Muscle of leg (tissue), 11 donors: ENCODE results near the gene LRRC4C. TPM values are rescaled to one million over a fixed set of nuclear protein-coding genes. Genes with fewer than 3 reads are reported as not detected.

Experiments
- DNase-seq: peaks from one replicate; pipeline ENCODE4 v3.0.0; 2013
- H3K27ac ChIP-seq: one replicate; pipeline ENCODE4 v1.5.1; 2013; ENCODE audit warnings: mild to moderate bottlenecking, low read length, control low read depth
- H3K27me3 ChIP-seq: one replicate; pipeline ENCODE4 v1.6.1; 2013; ENCODE audit warnings: low read length; ENCODE audit not compliant: control insufficient read depth, insufficient read depth
- H3K36me3 ChIP-seq: one replicate; pipeline ENCODE4 v1.6.1; 2013; ENCODE audit warnings: low read length; ENCODE audit not compliant: control insufficient read depth, insufficient read depth
- H3K4me1 ChIP-seq: one replicate; pipeline ENCODE4 v1.6.1; 2013; ENCODE audit warnings: low read length; ENCODE audit not compliant: control insufficient read depth, insufficient read depth
- H3K4me3 ChIP-seq: one replicate; pipeline ENCODE4 v1.5.1; 2013; ENCODE audit warnings: low read length, control low read depth
- H3K9me3 ChIP-seq: replicated peaks from 2 replicates; pipeline ENCODE4 v1.6.1; 2013; ENCODE audit warnings: low read depth, low read length; ENCODE audit not compliant: control insufficient read depth
- WGBS: methylation state at CpG from one replicate; pipeline ENCODE4 v1.1.5; 2013; ENCODE audit warnings: missing lambda C conversion rate; ENCODE audit not compliant: insufficient coverage; 5-methylcytosine and 5-hydroxymethylcytosine counted together
- polyA plus RNA-seq, 8 donors: library from polyadenylated mRNA; unstranded; fragments of 120-200 nt; gene quantifications; one replicate each; pipeline versions ENCODE4 v1.2.1 to v1.2.3, GENCODE V29; 2013; ENCODE audit warnings: inconsistent platforms in 1 of 8, low replicate concordance in 1 of 8; ENCODE audit not compliant: insufficient read length in 8 of 8, insufficient read depth in 1 of 8
- total RNA-seq: library from RNA; stranded (reverse); fragments of 120-200 nt; gene quantifications from one replicate; pipeline ENCODE4 v1.2.4, GENCODE V29; 2013

Gene LRRC4C
- total and polyA plus RNA-seq, 9 donors: 1.8 to 5.3 (median 2.3) TPM

DNA sequence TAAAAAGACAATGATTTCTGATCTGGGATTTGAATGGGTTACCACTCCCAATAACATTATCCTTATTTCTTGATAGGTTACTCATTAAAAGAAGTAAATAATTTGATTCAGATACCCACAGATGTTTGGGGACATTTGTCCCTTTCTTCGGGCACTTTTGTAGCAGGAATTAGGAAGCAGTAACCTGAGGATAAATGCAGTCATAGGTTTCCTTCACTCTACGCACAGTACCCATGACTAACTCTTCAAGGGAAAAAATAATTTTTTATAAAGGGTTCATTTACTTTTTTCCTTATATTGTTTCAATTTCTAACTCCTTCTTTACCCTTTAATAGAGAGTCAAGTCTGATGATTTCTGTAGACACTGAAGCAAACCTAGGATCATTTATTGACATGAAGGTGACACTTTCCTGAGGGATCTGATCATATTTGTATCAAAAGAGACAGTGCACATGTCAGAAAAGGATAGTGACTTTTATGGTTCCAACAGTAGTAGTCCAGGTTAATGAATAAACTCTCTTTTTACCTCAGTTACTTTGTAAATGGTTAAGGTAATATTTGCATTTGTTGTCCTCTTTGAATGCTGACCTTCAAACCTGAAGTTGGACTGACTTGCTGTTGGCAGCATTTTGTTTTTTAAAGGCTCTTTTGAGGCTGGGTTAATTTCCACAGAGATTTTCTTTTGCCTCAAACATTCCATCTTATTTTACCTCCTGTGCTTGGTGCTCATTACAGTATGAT lies 1072.0 kb downstream of the LRRC4C start:
- no peaks in the 10 kb centered on the region for H3K27me3 ChIP-seq
- no peak overlapping the region for H3K27ac ChIP-seq
- no peaks in the 10 kb centered on the region for H3K9me3 ChIP-seq
- no peaks in the 10 kb centered on the region for H3K36me3 ChIP-seq
- no peaks in the 10 kb centered on the region for H3K4me1 ChIP-seq
- no peak for DNase-seq
- no CpG with 5 or more reads among the region's 2 CpGs for WGBS
- H3K4me3 ChIP-seq: no peak overlapping the region

- Histone ChIP-seq H3K27ac (no peak overlapping the region), H3K4me1 (no peaks in the 10 kb centered on the region), H3K36me3 (no peaks in the 10 kb centered on the region), H3K9me3 (no peaks in the 10 kb centered on the region), H3K27me3 (no peaks in the 10 kb centered on the region), H3K4me3 (no peak overlapping the region)
- no CpG with 5 or more reads among the region's 1 CpG for WGBS
- no peak for DNase-seq
Measured at GRCh38 chr11:40384991-40385390, 1074.5 kb downstream of the LRRC4C start.

GRCh38 chr11:40381481-40381880 lies 1078.0 kb downstream of the LRRC4C start:
- H3K36me3 ChIP-seq: no peaks in the 10 kb centered on the region
- no peak overlapping the region for H3K27ac ChIP-seq
- no peaks in the 10 kb centered on the region for H3K4me1 ChIP-seq
- WGBS: no CpG with 5 or more reads among the region's 3 CpGs
- no peaks in the 10 kb centered on the region for H3K27me3 ChIP-seq
- DNase-seq: no peak
- no peaks in the 10 kb centered on the region for H3K9me3 ChIP-seq
- H3K4me3 ChIP-seq: no peak overlapping the region

- H3K9me3 ChIP-seq: no peaks in the 10 kb centered on the region
- no CpG with 5 or more reads among the region's 5 CpGs for WGBS
- peak; percentile 47 for DNase-seq
Measured at GRCh38 chr11:40380835-40381234, 1078.6 kb downstream of the LRRC4C start.

GRCh38 chr11:40376331-40376730 lies 1083.1 kb downstream of the LRRC4C start:
- no peaks in the 10 kb centered on the region for H3K27me3 ChIP-seq
- H3K36me3 ChIP-seq: no peaks in the 10 kb centered on the region
- H3K4me1 ChIP-seq: no peaks in the 10 kb centered on the region
- H3K27ac ChIP-seq: no peak overlapping the region
- no CpG with 5 or more reads among the region's 3 CpGs for WGBS
- no peak overlapping the region for H3K4me3 ChIP-seq
- H3K9me3 ChIP-seq: no peaks in the 10 kb centered on the region
- DNase-seq: peak; percentile 27

More at GRCh38 chr11:40380835-40381234, 1078.6 kb downstream of the LRRC4C start:
- Histone ChIP-seq H3K4me3 (no peak overlapping the region), H3K36me3 (no peaks in the 10 kb centered on the region), H3K4me1 (no peaks in the 10 kb centered on the region), H3K27ac (no peak overlapping the region), H3K27me3 (no peaks in the 10 kb centered on the region)

GRCh38 chr11:40370821-40371616 lies 1088.4 kb downstream of the LRRC4C start:
- Histone ChIP-seq H3K4me1 (peaks cover 2% of the 10 kb centered on the region), H3K27ac (no peak overlapping the region), H3K9me3 (no peaks in the 10 kb centered on the region), H3K27me3 (no peaks in the 10 kb centered on the region), H3K36me3 (no peaks in the 10 kb centered on the region), H3K4me3 (no peak overlapping the region)
- DNase-seq: no peak
- WGBS: no CpG with 5 or more reads among the region's 5 CpGs

DNA sequence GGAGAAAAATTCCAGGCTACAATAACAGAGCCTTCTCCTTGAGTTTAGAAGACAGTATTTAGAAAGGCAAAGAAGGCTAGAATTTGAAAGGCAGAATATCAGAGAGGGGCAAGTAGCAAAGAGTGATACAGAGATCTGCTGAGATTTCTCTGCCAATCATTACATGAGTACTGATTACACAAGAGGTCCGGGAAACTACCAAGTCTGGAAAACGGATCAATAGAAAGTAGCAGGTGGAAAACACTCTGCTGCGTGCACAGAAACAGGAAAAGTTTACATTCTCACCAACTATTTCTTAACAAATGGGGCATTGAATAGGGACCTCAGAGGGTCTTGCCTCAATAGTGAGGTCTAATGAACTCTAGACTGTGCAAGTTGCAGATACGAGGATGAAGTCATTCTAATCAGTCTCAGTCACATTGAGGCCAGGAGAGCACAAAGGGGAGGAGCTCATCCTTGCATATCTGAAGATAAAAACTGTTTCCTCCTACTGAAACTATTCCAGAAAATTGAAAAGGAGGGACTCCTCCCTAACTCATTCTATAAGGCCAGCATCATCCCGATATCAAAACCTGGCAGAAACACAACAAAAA lies 1099.2 kb downstream of the LRRC4C start:
- no peak overlapping the region for H3K4me3 ChIP-seq
- WGBS: no CpG with 5 or more reads among the region's 5 CpGs

DNA sequence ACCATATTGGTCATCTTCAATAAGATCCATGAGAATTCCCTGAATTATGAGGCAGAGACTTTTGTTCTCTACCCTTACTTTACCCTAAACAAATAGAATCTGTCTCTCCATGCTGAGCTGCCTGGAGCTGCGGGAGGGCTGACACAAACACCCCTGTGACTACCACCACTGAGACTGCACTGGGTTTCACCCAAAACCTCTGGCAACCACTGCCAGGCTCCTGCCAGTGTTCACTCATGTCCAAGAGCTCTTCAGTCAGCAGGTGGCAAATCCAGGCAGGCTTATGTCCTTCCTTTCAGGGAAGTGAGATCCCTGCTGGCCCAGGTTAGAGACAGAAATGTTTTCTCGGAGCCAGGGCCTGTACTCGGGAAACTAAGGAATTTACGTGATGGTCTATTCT lies 1105.3 kb downstream of the LRRC4C start:
- Histone ChIP-seq H3K4me1 (no peaks in the 10 kb centered on the region), H3K27me3 (no peaks in the 10 kb centered on the region), H3K36me3 (no peaks in the 10 kb centered on the region), H3K9me3 (peaks cover 7% of the 10 kb centered on the region), H3K4me3 (no peak overlapping the region), H3K27ac (no peak overlapping the region)
- 97% methylated on average over 3 of the region's 4 CpGs for WGBS
- DNase-seq: no peak

More for the DNA sequence above, 1099.2 kb downstream of the LRRC4C start:
- H3K27me3 ChIP-seq: no peaks in the 10 kb centered on the region
- H3K36me3 ChIP-seq: no peaks in the 10 kb centered on the region
- H3K9me3 ChIP-seq: no peaks in the 10 kb centered on the region
- H3K27ac ChIP-seq: no peak overlapping the region
- DNase-seq: no peak
- H3K4me1 ChIP-seq: no peaks in the 10 kb centered on the region

- H3K9me3 ChIP-seq: no peaks in the 10 kb centered on the region
- no peak for DNase-seq
- no peak overlapping the region for H3K4me3 ChIP-seq
- no peaks in the 10 kb centered on the region for H3K36me3 ChIP-seq
- H3K27me3 ChIP-seq: no peaks in the 10 kb centered on the region
- H3K4me1 ChIP-seq: no peaks in the 10 kb centered on the region
- WGBS: 86% methylated on average over 1 of the region's 3 CpGs
- H3K27ac ChIP-seq: no peak overlapping the region
Measured at GRCh38 chr11:40340911-40341310, 1118.5 kb downstream of the LRRC4C start.

- no peaks in the 10 kb centered on the region for H3K27me3 ChIP-seq
- no peaks in the 10 kb centered on the region for H3K4me1 ChIP-seq
- no peaks in the 10 kb centered on the region for H3K9me3 ChIP-seq
- no peak overlapping the region for H3K4me3 ChIP-seq
- H3K36me3 ChIP-seq: no peaks in the 10 kb centered on the region
- no peak overlapping the region for H3K27ac ChIP-seq
- no peak for DNase-seq
- WGBS: no CpG with 5 or more reads among the region's 6 CpGs
Measured at GRCh38 chr11:40338739-40339138, 1120.7 kb downstream of the LRRC4C start.
